GM21515 (cell line): ENCODE data around the gene TMEM232.
"Not testable (repeated sequence)": the region's sequence is repeated elsewhere in the genome, so short reads cannot be mapped to it uniquely, and the experiment has no call there.

Source experiments
- ATAC-seq: cut with Tn5 transposase; IDR thresholded peaks from one replicate; pipeline ENCODE4 v1.9.1; 2021; ENCODE audit not compliant: unreplicated experiment

TMEM232 gene

DNA sequence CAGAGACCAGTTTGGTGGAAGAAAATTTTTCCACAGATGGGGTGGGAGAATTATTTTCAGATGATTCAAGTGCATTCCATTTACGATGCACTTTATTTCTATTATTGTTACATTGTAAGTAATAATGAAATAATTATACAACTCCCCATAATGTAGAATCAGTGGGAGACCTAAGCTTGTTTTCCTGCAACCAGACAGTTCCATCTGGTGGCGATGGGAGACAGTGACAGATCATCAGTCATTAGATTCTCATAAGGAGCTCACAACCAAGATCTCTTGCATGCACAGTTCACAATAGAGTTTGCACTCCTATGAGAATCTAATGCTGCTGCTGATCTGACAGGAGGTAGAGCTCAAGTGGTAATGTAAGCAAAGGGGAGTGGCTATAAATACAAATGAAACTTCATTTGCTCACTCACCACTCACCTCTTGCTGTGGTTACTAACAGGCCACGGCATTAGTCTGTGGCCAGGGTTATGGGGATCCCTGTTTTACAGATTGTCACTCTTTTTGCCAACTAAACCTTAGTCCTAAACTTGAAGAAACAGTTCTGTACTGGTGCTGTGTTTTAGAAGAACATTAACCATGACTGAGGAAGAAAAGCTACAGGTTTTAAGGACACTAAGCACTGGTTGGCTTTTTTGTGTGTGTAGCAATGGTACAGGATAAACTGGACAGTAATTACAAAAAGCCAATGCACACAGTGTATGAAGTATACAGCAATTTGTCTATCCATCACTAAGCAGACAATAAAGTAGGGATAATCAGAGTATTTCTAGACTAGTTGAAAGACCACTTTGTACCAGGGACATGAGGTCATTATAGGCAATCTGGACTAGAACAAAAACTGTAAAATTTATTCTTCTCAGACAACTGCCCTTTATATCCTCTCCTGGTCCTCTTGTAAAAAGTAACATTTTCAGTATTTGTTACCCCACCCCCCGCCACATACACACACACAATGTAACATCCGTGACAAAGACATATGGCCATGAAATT, 9.9 kb downstream of the TMEM232 start:
- peak; percentile 79 for ATAC-seq

DNA sequence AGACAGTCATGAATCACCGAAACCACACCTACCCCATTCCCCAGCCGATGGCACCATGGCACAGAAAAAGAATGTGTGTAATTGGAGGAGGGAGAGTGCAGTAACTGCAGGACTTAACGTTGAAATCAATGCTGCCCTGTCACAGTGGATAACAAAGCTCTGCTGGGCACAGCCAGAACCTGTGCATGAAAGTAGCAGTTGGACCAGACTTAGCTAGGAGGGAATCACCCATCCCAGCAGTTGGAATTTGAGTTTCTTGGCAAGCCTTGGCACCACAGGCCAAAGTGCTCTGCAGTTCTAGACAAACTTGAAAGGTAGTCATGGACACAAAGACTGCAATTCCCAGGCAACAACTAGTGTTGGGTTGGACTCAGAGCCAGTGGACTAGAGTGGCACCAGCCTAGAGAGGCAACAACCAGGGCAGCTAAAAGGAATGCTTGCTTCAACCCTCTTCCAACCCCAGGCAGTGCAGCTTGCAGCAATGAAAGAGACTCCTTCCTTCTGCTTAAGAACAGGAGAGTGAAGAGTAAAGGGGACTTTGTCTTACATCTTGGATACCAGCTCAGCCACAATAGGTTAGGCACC, 19.1 kb downstream of the TMEM232 start:
- ATAC-seq: no peak

DNA sequence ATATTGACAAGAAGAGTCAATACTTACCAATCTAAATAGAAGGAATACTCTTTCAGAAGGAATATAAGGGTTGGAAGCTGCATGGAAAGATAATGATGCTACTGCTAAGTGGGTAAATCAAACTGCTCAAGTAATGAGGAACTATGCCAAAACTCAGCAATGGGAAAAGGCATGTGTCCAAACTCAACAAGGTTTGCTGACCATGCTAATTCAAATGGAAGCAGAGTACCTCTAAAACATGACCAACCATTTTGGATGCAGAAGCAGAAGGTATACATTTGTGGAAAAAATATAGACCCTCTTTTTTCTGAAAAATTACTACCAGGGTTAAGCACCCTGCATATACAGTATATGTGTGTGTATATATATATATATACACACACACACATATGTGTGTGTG, 21.1 kb downstream of the TMEM232 start:
- no peak for ATAC-seq

DNA sequence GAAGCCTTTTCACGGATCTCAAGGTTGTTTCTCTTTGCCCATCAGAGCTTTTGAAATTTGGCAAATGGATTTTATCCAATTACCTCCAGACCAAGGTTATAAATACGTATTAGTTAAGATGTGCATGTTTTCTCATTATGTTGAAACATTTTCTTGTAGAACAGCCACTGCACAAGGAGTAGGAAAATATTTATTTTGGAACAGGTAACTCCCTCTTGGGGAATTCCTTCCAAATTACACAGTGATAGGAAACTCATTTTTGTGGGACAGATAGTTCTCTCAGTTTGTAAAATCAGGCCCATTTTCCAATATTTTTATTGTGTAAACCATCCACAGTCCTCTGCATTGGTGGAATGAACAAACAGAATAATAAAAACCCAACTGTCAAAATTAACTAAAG, 23.0 kb downstream of the TMEM232 start:
- no peak for ATAC-seq

DNA sequence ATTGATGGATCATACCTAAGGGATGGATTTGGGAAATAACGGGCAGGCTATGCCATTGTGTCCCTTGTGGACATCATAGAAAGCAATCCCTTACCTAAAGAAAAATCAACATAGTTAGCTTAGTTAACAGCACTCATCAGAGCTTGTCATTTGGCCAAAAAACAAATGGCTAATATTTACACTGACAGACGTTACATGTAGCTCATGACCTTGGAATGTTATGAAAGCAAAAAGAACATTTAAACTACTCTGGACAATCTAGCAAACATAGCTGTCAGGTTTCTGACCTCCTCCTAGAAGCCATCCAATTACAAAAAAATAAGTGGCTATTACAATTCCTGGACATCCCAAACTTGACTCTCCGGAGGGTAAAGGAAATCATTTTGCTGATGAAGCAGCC, 23.8 kb downstream of the TMEM232 start:
- ATAC-seq: no peak

DNA sequence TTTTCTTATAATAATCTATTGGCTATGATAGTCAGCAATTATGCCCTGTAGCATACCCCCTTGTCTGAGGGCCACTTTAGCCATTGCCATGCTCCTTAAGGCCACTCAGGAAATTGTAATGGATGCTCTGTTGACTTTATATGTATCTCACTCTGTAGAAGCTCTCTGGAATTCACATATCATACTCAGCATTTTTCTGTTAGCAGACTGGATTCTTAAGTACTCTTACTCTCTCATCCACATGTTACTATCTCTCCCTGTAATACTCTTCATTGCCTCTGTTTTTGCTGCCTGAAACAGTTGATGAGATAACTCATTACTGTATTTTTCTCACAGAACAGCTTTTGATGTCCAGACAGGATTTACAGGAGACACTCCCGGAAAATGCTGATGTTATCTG, 24.2 kb downstream of the TMEM232 start:
- no peak for ATAC-seq

DNA sequence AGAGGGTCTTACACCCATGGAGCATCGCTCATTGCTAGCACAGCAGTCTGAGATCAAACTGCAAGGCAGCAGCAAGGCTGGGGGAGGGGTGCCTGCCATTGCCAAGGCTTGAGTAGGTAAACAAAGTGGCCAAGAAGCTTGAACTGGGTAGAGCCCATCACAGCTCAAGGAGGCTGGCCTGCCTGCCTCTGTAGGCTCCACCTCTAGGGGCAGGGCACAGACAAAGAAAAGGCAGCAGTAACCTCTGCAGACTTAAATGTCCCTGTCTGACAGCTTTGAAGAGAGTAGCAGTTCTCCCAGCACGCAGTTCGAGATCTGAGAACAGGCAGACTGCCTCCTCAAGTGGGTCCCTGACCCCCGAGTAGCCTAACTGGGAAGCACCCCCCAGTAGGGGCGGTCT, 33.8 kb downstream of the TMEM232 start:
- not testable (repeated sequence) for ATAC-seq

DNA sequence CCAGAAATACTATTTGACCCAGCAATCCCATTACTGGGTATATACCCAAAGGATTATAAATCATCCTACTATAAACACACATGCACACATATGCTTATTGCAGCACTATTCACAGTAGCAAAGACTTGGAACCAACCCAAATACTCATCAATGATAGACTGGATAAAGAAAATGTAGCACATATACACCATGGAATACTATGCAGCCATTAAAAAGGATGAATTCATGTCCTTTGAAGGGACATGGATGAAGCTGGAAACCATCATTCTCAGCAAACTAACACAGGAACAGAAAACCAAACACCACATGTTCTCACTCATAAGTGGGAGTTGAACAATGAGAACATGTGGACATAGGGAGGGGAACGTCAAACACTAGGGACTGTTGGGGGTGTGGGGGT, 35.9 kb downstream of the TMEM232 start:
- ATAC-seq: not testable (repeated sequence)

DNA sequence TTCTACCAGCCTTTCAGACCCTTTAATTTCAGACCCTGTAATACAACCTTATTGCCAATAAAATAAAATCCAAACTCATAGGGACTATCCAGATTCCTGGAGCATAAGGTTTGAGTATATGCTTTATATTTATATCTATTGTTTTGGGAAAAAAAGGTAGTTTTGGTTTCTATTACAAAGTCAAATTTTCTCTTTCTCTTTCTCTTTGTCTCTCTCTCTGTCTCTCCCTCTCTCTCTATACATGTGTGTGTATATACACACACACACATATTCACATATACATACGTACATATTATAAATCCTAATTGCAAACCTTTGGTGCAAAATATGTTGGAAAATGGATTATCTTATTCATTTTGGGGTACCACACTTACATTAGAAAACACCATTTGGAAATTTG, 39.0 kb downstream of the TMEM232 start:
- peak; percentile 58 for ATAC-seq

DNA sequence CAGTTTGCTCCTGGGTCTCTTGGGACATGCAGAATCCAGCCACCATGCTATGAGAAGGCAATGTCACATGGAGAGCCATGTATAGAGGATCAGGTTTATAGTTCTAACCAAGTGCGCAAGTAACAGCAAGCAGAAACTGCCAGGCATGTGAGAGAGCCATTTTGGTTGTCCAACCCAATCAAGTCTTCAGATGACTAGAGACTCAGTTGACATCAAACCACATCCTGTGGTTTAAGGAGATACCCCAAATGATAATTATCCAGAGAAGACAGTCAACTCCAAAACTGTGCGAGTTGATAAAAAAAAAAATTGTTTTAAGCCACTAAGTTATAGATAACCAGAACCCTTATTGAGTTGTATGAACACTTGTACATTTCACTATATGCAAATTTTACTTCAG, 40.2 kb downstream of the TMEM232 start:
- no peak for ATAC-seq

DNA sequence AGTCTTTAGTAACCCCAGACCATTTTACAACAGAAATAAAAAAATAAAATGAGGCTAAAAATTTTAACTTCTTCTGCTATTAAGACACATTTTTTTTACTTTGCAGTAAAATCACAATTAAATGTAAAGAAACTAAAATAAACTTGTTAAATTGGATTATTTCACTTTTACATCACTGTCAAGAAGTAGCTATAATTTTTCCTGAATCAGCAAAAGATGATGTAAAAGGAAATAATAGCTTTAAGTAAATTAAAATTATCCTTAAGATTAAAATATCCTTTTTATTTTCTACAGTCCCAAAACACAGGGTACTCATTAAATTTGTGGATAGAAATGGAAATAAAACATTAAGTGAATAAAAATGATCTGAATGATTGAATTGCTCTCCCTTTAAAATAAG, 44.5 kb downstream of the TMEM232 start:
- no peak for ATAC-seq

DNA sequence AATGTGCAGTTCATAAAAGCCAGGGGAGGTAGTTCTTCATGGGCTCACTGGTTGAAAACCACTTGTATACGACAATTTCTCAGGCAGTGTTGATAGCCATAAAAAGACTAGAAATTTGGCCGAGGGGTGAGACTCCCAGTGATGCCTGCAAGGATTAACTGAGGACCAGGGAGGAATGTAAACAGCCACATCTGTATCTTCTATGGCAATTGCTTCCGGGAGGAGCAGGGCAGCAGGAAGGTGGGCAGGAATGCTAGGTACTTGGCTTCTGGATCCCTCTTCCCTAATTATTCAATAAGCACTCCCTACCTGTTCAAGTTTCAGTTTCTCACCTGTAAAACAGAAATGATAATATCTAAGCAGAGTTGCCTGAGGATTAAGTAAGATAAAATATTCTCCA, 45.4 kb downstream of the TMEM232 start:
- ATAC-seq: no peak

DNA sequence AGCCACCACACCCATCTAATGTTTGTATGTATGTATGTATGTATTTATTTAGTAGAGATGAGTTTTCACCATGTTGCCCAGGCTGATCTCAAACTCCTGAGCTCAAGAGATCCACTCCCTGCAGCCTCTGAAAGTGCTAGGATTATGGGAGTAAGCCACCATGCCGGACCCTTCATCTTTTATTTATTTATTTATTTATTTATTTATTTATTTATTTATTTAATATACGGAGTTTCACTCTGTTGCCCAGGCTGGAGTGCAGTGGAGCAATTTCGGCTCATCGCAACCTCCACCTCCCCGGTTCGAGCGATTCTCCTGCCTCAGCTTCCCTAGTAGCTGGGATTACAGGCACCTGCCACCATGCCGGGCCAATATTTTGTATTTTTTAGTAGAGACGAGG, 49.9 kb downstream of the TMEM232 start:
- not testable (repeated sequence) for ATAC-seq

DNA sequence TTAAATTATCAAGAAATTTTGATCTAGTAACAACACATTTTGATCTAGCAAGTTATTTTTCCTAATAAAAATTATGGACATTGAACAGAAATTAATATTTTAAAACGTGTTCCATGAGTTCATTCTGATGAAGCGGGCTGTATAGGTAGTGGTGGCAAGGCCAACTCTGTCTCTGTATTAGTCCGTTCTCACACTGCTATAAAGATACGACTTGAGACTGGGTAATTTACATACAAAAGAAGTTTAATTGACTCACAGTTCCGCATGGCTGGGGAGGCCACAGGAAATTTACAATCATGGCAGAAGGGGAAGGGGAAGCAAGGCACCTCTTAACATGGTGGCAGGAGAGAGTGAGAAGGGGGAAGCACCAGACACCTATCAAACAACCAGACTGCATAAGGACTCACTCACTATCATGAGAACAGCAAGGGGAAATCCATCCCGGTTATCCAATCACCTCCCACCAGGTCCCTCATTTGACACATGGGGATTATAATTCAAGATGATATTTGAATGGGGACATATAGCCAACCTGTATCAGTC, 61.2 kb downstream of the TMEM232 start:
- no peak for ATAC-seq

DNA sequence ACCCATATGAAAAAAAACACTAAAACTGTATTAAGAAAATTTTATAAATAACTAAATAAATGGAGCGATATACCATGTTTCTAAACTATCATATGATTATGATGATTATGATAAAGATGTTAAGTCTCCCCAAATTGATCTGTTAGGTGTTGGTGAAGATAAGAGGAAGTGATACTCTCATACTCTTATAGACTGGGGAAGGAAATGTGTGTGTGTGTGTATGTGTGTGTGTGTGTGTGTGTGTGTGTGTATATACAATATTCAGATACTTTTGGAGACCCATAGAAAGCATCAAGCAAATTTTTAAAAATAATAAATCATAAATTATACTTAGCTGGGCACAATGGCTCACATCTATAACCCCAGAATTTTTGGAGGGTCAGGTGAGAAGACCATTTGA, 62.9 kb downstream of the TMEM232 start:
- ATAC-seq: peak; percentile 79

DNA sequence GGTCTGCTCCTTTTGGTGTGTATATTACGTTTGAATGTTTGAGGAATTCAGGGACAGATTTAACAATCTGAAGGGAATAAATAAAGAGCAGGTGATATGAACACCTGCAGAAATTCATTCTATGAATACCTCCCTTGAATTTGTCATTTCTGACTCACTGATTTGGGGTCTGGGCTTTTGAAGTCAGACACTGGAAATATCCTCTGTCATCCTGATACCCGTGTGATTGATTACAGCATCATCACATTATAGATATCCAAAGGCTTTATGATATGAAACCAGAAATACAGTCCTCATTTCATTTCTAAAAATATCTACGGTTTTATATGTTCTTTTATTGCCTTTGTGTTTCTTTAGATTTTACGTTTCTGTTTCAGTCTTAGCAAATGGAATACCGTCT, 68.5 kb downstream of the TMEM232 start:
- no peak for ATAC-seq

DNA sequence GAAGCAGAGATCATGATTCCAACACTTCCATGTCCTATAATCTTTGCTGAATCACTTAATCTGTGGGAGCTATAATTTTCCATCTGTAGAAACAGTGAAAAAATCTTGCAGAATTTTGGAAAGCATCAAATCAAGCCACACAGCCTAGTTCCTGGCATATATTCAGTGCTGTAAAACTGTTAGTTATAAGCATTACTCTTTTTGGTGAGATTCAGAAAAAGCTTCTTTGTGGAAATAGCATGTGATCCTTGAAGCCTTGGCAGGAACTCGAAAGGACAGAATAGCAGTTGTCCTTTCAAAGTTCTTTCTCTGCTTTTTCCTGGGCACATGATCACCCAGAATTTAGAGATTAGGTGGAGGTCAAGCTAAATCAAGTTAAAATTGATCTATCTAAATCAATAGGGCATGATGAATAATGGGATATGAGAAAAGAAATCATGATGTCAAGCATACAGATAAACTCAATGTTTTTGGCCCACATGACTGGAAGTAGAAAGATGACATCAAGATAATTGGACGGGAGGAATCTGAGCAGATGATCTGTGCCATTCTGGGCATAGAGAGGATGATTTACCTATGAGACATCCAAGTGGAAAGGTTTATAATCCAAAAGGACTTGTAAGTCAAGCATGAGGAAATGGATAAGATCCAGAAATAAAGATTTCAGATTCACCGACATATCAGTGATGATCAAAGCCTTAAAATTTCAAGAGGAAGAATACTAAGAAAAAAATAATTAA, 73.1 kb downstream of the TMEM232 start:
- ATAC-seq: no peak

DNA sequence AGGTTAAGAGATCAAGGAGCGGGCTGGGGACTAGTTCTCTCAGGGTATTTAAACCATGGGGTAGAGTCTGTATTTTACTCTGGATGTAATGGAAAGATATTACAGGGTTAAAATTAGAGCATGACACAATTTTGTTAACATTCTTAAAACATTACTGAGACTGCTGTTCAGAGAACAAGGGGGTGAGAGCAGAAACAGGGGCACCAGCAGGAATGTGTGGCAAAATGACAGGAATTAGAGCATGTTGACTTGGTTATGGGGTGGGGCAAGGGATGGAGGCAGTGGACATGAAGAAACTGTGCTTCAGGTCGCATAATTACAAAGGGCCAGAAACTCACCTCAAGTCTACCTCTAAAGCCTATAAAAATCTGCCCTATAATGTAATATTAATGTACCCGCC, 75.0 kb downstream of the TMEM232 start:
- no peak for ATAC-seq

DNA sequence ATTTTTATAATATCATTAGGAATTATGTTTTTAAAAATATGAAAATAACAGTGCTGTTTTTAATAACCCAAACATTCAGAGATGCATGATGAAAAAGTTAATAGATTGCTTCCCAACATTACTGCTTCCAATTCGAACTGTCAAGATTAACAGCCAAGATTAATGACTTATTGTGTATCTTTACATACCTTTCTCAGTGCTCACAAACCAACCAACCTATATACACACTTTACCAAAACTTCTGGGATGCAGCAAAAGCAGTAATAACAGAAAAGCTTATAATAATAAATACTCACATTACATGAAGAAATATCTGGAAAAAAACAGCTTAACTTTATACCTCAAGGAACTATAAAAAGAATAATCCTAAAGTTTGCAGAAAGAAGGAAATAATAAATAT, 82.1 kb downstream of the TMEM232 start:
- no peak for ATAC-seq

DNA sequence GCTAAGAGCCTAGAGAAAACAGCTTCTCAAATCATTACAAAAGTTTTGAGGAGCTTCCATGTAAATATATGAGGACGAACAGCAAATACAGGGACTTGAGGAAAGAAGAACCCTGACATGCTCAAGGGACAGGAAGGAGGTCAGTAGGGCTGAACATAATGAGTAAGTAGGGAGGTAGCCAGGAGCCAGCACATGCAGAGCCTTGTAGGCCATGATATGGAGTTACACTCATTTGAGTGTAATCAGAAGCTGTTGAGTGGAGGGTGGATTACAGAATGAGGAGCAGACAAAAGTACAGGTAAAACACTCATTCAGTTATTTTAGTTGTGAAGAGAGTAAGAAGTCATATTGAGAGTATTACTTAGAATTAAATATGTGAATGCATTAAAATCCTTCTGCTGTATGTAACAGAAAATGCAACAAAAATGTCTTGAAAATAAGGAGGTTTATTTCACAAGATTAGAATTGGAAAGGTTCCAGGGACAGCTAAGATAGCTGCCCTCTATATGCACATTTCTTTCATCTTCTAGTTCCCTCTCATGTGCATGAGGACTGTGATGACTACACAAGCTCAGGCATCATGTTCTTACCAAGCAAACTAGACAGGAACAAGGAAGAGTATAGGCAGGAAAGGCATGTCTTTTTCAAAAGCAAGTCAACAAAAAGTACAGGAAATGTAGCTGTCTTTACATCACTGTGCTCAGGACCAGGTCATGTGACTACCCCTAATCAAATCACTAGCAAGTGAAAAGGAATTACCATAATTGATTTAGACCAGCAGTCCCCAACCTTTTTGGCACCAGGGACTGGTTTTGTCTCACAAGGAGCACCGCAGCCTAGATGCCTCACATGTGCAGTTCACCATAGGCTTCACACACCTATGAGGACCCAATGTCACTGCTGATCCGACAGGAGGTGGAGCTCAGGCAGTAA, 87.2 kb downstream of the TMEM232 start:
- no peak for ATAC-seq
